ENCODE measurements around the gene ADRA2C.

ADRA2C gene

GRCh38 chr4:3762753-3763549 is 3.2 kb upstream of the ADRA2C start:
- DNase-seq, result no peak

DNA sequence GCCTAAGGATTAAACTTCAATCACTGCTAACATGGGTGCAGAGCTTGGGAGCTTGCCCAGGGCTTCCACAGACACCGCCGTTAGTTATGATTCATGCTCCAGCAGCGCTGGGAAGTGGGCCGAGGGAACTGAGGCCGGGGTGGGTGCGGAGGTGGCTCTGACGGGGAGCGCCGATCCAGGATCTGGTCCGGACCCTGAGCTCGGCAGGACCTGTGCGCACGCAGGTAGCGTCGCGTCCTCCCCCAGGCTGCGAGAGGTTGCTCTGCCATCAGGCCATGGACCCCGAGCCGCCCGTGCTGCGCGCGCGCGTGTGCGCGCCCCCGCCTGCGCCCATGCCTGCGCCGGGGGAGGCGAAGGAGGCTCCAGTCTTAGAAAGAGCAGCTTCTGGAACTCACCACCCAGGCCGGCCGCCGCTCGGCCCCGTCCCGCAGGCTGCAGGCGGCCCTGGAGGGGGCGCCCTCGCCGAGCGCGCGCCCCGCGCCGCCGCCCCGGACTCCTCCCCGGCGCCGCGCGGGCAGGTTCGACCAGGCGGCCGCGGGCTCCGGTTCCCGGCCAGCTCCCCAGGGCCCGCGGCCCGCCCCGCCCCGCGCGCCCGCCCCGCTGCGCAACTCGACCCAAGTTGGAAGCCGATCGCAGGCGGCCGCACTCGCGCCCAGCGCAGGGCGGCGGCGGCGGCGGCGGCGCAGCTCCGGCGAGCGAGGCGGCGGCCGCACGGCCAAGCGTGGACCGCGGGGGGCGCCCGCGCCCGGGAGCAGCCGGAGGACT is 732 bp upstream of the ADRA2C start:
- DNase-seq, result no peak

GRCh38 chr4:3766785-3767569 is 792 bp downstream of the ADRA2C start:
- DNase-seq, result peak; percentile 39

- DNase-seq, result peak; percentile 34
Observed at GRCh38 chr4:3767570-3768288, 1.5 kb downstream of the ADRA2C start.

DNA sequence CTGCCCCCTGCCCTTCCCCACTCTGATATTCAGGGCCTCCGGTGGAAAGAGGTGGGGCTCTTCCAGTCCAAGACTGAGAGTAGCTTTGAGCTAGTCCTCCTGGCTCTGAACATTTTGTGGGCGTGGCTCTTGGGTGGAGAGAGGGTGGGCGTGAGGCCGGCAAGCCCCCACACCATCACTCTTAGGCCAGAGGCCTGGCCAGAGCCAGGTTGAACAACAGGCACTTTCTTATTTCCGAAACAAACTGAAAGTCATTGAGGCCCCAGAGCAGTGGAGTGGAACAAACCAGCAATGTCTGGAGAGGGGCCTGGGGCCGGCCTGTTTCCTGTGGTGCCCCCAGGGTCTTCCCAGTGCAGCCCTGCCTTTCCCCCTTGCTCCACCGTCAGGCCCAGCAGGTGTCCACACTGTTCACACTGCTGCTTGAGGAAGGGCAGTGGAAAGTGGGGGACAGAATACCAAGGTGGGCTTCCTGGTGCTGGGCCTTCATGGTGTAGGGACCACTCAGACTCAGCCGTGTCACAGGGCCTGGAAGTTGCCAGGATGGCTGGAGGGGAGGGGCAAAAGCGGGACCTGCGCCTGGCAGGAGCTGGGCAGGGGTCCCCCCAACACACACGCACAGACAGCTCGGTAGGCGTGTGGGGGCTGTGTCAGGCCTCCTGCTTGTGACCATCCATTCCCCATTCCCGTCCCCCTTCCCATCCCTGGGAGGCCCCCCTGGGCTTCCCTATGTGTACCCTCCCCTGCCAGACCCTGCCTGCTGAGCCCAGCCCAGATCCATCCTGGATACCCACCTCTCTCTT is 2.9 kb downstream of the ADRA2C start:
- no peak for DNase-seq

- DNase-seq, result no peak
Observed at GRCh38 chr4:3769642-3770184, 3.5 kb downstream of the ADRA2C start.

GRCh38 chr4:3770323-3771163 is 4.4 kb downstream of the ADRA2C start:
- no peak for DNase-seq

DNA sequence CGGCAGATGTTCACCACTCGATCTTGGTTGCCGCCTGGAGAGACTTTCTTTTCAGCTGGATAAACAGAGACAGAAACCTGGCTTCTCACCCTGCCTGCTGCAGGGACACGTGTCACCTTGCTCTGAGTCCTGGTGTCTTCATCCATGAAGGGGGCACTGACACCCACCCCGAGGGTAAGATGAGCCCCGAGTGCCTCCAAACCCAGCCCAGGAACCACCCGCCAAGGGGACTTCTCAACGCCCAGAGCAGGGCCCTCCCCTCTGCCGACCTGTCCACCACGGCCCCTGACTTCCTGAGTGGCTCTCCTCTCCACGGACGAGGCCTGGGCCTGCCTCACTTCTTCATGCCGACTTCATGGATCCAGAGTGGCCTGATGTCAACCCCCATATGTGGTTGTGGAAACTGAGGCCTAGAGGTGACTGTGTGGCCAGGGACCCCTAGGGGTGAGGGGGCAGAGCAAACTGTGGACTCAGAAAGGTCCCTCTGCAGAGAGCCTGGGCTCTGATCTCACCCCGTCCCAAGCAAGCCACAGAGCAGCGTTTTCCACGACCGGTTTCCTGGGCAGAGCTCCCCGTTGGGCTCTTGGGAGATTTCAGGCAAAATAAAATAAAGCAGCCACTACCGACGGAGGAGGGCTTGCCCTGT is 5.1 kb downstream of the ADRA2C start:
- DNase-seq, result no peak

DNA sequence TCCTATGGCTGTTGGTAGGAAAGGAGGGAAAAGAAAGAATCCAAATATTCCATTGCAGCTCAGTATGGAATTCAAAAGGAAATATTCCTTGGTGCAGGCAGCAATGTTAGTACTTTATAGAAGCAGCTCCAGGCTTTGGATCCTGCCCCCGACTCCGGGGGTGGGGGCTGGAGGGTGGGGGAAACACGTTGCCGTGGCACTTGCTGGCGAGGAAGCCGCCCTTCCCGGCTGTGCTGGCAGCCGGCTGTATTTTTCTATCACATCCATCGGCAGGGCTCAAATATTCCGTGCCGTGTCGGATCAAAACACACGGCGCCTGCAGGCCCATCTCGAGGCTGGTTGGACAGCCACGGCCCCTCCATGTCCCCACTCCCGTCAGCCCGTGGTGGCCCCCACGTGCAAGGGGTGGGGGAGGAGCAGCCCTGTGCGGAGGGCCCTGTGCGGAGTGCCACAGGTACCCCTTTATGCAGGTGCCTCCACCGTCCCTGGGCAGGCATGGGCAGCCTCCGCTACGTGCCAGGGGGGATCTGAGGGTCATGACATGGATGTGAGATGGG is 5.8 kb downstream of the ADRA2C start:
- DNase-seq, result no peak

GRCh38 chr4:3772632-3773031 is 6.4 kb downstream of the ADRA2C start:
- DNase-seq, result no peak

- no peak for DNase-seq
Observed at GRCh38 chr4:3773552-3774001, 7.4 kb downstream of the ADRA2C start.

DNA sequence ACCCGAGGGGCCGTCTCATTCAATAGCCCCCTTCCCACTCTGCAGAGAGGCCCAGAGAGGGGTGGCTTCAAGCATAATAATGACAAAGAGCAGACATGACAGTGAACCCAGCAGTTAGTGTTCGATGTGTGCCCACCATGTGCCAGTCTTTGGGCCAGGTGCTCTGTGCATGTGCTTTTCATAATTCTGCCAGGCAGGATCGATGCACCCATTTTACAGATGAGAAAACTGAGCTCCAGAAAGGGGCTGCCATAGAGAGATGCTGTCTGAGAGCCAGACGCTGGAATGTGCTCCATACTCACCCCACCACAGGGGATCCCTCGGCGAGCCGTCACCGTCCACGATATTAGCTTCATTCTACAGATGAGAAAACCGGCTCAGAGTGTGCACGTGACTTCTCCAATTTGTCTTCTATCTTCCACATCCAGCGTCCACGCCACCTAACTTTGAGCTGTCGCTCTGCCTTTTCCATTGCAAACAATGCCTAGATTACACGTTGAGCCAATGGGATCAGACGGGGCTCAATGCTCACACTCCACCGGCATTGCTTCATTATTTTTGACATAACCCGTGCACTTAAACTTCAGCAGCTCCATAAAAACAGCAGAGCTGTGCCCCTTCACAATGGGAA is 8.2 kb downstream of the ADRA2C start:
- no peak for DNase-seq

GRCh38 chr4:3775005-3775404 is 8.8 kb downstream of the ADRA2C start:
- no peak for DNase-seq

- DNase-seq, result no peak
Observed at GRCh38 chr4:3775576-3775975, 9.4 kb downstream of the ADRA2C start.

- DNase-seq, result no peak
Observed at GRCh38 chr4:3776166-3777032, 10.2 kb downstream of the ADRA2C start.

GRCh38 chr4:3777033-3777390 is 10.8 kb downstream of the ADRA2C start:
- DNase-seq, result no peak

DNA sequence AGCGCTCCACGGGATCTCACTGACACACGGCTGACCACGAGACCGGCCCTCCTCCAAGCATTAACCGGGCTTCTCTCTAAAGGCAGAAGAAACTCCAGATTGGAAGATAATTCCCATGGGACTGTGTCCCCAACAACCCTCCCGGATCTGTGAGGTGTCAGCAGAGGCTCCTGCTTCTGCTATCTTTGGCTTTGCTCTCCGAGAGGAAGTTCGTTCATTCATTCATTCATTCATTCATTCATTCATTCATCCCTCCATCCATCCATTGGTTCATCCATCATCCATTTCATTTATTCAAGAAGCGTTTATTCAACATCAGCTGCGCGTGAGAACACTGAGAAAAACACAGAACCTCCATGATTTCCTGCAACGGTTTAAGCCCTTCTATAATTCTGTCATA is 11.5 kb downstream of the ADRA2C start:
- DNase-seq, result no peak

DNA sequence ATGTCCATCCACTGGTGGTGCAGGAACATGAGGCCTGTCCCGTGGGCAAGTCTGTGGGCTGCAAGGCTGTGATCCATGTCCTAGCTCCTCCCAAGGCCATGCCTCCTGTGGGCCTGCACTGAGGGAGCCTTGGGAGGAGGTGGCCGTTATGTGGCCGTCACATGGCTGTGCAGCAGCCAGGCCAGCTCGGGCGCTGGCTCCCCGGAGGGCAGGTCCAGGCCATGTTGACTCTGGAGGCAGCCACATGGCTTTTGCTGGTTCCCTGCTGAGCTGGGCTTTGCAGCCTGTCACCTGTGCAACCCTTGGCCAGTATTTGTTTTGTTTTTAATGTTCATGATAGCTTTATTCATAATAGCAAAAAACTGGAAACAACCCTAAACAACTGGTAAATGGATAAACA is 13.3 kb downstream of the ADRA2C start:
- no peak for DNase-seq

All from activated CD4-positive, alpha-beta T cell treated with anti-CD3 and anti-CD28 coated beads for 48 hours (primary cell).